ENCODE data around the gene FFAR4. TPM values are rescaled to one million over a fixed set of nuclear protein-coding genes. Genes with fewer than 3 reads are reported as not detected.

The FFAR4 gene
- total RNA-seq, 1 donor: under 0.01 TPM

- Histone ChIP-seq H3K4me3 (ENCODE audit: low read length) (no peak overlapping the region), H3K27me3 (ENCODE audit: insufficient read depth, low read length) (peaks cover 52% of the 10 kb centered on the region), H3K4me1 (ENCODE audit: insufficient read depth, low read length) (peaks cover 4% of the 10 kb centered on the region), H3K9me3 (ENCODE audit: low read depth, low read length) (no peaks in the 10 kb centered on the region)
These were observed 35.3 kb downstream of the FFAR4 start for GRCh38 chr10:93601774-93602162.

GRCh38 chr10:93603023-93603422 is 36.6 kb downstream of the FFAR4 start:
- Histone ChIP-seq H3K4me3 (ENCODE audit: low read length) (no peak overlapping the region), H3K9me3 (ENCODE audit: low read depth, low read length) (no peaks in the 10 kb centered on the region), H3K4me1 (ENCODE audit: insufficient read depth, low read length) (peaks cover 4% of the 10 kb centered on the region), H3K27me3 (ENCODE audit: insufficient read depth, low read length) (peaks cover 54% of the 10 kb centered on the region)

DNA sequence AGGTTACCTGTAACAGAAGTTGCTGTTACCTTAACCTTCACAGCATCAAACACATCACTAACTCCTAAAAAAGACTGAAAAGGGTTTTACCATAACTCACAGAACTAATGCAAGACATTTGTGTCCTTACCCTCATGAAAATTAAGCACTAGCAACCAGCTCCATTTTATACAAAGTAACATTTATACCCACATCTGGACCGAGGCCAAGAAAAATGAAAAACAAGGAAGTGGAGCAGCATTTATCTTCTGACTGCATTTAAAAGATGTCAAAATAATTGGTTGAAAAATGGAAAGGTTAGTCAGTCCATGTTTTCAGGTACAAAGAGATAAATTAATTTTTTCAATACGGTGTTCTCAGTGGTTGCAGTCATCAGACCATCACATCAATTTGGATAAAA is 37.7 kb downstream of the FFAR4 start:
- Histone ChIP-seq H3K27me3 (ENCODE audit: insufficient read depth, low read length) (peaks cover 54% of the 10 kb centered on the region), H3K4me3 (ENCODE audit: low read length) (no peak overlapping the region)

GRCh38 chr10:93608421-93608820 is 42.0 kb downstream of the FFAR4 start:
- no peaks in the 10 kb centered on the region for H3K9me3 ChIP-seq (ENCODE audit: low read depth, low read length)

More for the DNA sequence above, 37.7 kb downstream of the FFAR4 start:
- peaks cover 4% of the 10 kb centered on the region for H3K4me1 ChIP-seq (ENCODE audit: insufficient read depth, low read length)
- no peaks in the 10 kb centered on the region for H3K9me3 ChIP-seq (ENCODE audit: low read depth, low read length)

GRCh38 chr10:93612311-93612710 is 45.8 kb downstream of the FFAR4 start, which contains the start of gene PDE6C:
TSS of gene PDE6C (plus strand) at chr10:93612537. CDS start at chr10:93612726, 189 bp downstream.
- Histone ChIP-seq H3K27me3 (ENCODE audit: insufficient read depth, low read length) (no peaks in the 10 kb centered on the region), H3K4me3 (ENCODE audit: low read length) (no peak within 1 kb of the TSS), H3K4me1 (ENCODE audit: insufficient read depth, low read length) (peaks cover 27% of the 10 kb centered on the region), H3K9me3 (ENCODE audit: low read depth, low read length) (no peaks in the 10 kb centered on the region)

More at GRCh38 chr10:93608421-93608820, 42.0 kb downstream of the FFAR4 start:
- Histone ChIP-seq H3K4me1 (ENCODE audit: insufficient read depth, low read length) (no peaks in the 10 kb centered on the region), H3K4me3 (ENCODE audit: low read length) (no peak overlapping the region), H3K27me3 (ENCODE audit: insufficient read depth, low read length) (peaks cover 23% of the 10 kb centered on the region)

- H3K9me3 ChIP-seq (ENCODE audit: low read depth, low read length): no peaks in the 10 kb centered on the region
- H3K27me3 ChIP-seq (ENCODE audit: insufficient read depth, low read length): no peaks in the 10 kb centered on the region
- H3K4me1 ChIP-seq (ENCODE audit: insufficient read depth, low read length): peaks cover 28% of the 10 kb centered on the region
- no peak overlapping the region for H3K4me3 ChIP-seq (ENCODE audit: low read length)
These were observed 46.7 kb downstream of the FFAR4 start for GRCh38 chr10:93613126-93613525.

- Histone ChIP-seq H3K4me1 (ENCODE audit: insufficient read depth, low read length) (peaks cover 28% of the 10 kb centered on the region), H3K27me3 (ENCODE audit: insufficient read depth, low read length) (no peaks in the 10 kb centered on the region), H3K9me3 (ENCODE audit: low read depth, low read length) (no peaks in the 10 kb centered on the region), H3K4me3 (ENCODE audit: low read length) (no peak overlapping the region)
These were observed 47.8 kb downstream of the FFAR4 start for GRCh38 chr10:93614101-93614825.

DNA sequence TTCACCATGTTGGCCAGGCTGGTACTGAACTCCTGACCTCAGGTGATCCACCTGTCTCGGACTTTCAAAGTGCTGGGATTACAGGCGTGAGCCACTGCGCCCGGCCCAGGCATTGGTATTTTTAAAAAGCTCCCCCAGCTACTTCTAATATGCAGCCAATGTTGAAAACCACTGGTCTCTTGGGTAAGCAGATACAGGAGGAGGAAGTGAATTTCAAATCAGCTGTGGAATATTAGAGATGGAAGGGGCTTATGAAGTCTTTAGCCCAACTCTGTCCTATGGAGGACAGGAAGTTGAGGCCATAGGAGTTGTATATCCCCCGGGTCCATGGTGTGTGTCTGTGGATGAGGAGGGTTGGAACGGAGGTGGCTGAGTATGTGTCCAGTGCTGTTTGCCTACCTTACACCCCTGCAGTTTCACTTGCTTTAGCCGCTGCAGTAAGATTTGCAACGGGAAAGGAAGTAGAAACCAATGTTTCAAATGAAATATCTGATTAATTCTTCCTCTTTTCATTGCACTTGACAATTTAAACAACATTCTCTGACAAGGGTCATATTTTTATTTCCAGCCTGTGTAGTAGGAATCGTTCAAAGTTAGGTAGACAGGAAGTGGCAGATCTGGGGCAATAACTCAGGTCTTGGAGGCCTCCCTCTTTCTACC is 49.2 kb downstream of the FFAR4 start:
- Histone ChIP-seq H3K27me3 (ENCODE audit: insufficient read depth, low read length) (no peaks in the 10 kb centered on the region), H3K9me3 (ENCODE audit: low read depth, low read length) (no peaks in the 10 kb centered on the region), H3K4me1 (ENCODE audit: insufficient read depth, low read length) (peaks cover 28% of the 10 kb centered on the region), H3K4me3 (ENCODE audit: low read length) (no peak overlapping the region)

GRCh38 chr10:93620925-93621324 is 54.5 kb downstream of the FFAR4 start:
- Histone ChIP-seq H3K4me3 (ENCODE audit: low read length) (no peak overlapping the region), H3K4me1 (ENCODE audit: insufficient read depth, low read length) (peaks cover 15% of the 10 kb centered on the region), H3K27me3 (ENCODE audit: insufficient read depth, low read length) (no peaks in the 10 kb centered on the region), H3K9me3 (ENCODE audit: low read depth, low read length) (no peaks in the 10 kb centered on the region)

DNA sequence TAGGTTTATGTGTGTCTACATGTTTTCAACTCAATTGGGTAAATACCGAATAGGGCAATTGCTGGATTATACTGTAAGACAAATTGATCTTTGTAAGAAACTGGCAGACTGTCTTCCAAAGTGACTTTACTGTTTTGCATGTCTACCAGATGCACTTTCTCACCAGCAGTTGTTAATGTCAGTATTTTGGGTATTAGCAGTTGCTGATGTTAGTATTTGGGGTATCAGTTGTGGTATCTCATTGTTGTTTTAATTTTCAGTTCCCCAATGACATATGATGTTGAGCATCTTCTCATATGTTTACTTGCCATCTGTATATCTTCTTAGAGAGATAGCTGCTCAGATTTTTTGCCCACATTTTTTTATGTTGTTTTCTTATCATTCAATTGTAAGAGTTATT is 56.5 kb downstream of the FFAR4 start:
- Histone ChIP-seq H3K4me1 (ENCODE audit: insufficient read depth, low read length) (no peaks in the 10 kb centered on the region), H3K9me3 (ENCODE audit: low read depth, low read length) (no peaks in the 10 kb centered on the region), H3K4me3 (ENCODE audit: low read length) (no peak overlapping the region), H3K27me3 (ENCODE audit: insufficient read depth, low read length) (no peaks in the 10 kb centered on the region)

GRCh38 chr10:93628858-93629257 is 62.4 kb downstream of the FFAR4 start:
- H3K4me1 ChIP-seq (ENCODE audit: insufficient read depth, low read length): no peaks in the 10 kb centered on the region
- H3K27me3 ChIP-seq (ENCODE audit: insufficient read depth, low read length): no peaks in the 10 kb centered on the region
- no peak overlapping the region for H3K4me3 ChIP-seq (ENCODE audit: low read length)
- no peaks in the 10 kb centered on the region for H3K9me3 ChIP-seq (ENCODE audit: low read depth, low read length)

- H3K4me1 ChIP-seq (ENCODE audit: insufficient read depth, low read length): no peaks in the 10 kb centered on the region
- H3K9me3 ChIP-seq (ENCODE audit: low read depth, low read length): no peaks in the 10 kb centered on the region
- no peak overlapping the region for H3K4me3 ChIP-seq (ENCODE audit: low read length)
- no peaks in the 10 kb centered on the region for H3K27me3 ChIP-seq (ENCODE audit: insufficient read depth, low read length)
These were observed 63.3 kb downstream of the FFAR4 start for GRCh38 chr10:93629647-93630305.

DNA sequence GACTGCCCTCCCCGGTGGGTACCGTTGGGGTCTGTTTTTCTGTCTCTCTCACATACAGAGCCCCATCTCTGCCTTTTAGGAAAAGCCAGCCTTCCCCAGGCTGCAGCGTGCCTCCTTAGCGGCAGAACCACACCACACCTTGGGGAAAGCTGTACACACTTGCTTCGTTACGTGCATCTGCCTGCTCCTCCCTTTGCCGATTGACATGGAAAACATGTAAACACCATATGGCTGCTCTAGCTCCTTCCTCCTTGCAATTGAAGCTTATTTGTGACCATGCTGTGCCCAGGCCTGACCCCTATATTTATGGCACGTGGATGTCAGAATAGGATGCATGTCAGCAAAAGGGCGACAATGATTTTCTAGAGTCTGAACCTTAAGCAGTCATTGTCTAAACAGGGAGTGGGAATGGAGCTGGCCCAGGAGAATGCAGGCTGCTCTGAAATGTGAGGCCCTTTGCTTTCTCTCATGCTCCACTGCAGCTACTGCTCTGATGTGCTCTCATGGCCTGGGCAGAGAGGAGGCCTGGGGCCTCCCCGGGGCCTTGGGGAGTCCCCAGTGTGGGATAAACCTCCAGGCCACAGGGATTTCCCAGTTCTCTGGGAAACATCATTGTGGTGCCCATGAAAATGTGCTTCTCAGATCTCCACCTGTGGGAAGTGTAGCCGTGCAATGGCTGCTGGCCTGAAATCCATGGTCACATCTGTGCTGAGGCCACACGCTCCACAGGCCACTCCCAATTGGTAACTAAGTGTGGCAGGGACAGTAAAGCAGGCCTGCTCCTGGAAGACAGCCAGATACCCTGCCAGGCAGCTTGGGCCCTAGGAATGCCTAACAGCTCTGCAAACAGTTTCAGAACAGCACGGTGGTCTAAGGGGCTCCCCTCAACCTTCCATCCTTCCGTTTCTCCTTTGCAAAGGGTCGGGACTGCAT is 64.4 kb downstream of the FFAR4 start:
- Histone ChIP-seq H3K4me3 (ENCODE audit: low read length) (no peak overlapping the region), H3K27me3 (ENCODE audit: insufficient read depth, low read length) (no peaks in the 10 kb centered on the region), H3K4me1 (ENCODE audit: insufficient read depth, low read length) (no peaks in the 10 kb centered on the region), H3K9me3 (ENCODE audit: low read depth, low read length) (no peaks in the 10 kb centered on the region)
